Measurements from ENCODE around the gene THBS4.
A peak's percentile ranks its signal among the peaks of the same experiment; 100 is the strongest.

THBS4 gene

DNA sequence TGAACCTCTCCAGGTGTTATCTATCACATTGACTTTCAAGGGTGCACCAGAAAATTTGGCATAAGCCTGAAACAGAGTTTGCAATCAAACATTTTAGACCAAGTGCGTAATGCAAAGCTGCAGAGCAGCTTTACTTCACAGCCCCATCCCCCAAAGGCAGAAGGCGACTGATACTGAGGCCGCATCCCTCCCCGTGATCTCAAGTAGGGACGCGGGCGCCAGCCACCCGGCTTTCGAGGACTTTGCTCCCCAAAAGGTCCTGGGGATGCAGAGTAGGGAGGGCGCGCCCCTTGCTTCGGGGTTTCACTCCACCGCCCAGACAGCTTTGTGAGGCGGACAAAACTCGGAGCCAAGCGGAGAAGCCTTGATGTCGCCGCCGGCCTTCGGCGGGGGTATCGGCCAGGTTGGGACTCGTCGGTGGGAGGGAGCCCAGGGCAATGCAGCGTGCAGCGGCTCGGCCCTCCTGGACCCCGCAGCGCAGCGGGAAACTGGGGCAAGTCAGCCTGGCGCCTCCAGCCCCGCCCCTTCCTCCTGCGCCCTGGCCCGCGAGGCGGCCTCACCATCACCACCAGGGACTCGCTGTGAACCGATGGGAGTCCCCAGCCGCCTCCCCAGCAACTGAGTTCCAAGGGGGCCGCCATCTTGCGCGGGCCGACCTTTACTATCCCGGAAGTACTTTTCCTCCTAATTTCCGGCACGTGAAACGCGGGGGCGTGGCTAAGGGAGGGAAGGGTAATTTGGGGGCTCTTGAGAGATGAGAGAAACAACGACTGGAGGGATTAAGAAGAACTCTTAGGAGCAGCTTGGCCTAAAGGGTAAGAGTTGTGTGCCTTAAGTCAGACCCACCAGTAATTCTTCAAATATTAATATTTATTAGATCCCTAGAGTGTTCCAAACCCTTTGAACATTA, 44.3 kb upstream of the THBS4 start, which contains the start of gene MTX3 (continued):
- TF ChIP-seq, protein P1, sequence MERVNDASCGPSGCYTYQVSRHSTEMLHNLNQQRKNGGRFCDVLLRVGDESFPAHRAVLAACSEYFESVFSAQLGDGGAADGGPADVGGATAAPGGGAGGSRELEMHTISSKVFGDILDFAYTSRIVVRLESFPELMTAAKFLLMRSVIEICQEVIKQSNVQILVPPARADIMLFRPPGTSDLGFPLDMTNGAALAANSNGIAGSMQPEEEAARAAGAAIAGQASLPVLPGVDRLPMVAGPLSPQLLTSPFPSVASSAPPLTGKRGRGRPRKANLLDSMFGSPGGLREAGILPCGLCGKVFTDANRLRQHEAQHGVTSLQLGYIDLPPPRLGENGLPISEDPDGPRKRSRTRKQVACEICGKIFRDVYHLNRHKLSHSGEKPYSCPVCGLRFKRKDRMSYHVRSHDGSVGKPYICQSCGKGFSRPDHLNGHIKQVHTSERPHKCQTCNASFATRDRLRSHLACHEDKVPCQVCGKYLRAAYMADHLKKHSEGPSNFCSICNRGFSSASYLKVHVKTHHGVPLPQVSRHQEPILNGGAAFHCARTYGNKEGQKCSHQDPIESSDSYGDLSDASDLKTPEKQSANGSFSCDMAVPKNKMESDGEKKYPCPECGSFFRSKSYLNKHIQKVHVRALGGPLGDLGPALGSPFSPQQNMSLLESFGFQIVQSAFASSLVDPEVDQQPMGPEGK (tag by site-specific recombination; IDR thresholded peaks at IDR 0.05) = peak; percentile 78
- no peak for TF ChIP-seq ZNF624 (tag by site-specific recombination; IDR thresholded peaks at IDR 0.05)
- no peak for TF ChIP-seq ZNF785 (tag by site-specific recombination; IDR thresholded peaks at IDR 0.05)
- no peak for TF ChIP-seq ZNF350 (tag by site-specific recombination; IDR thresholded peaks at IDR 0.05)
- TF ChIP-seq ZNF791 (tag by site-specific recombination; IDR thresholded peaks at IDR 0.05) = no peak
- no peak for TF ChIP-seq ZNF169 (tag by site-specific recombination; IDR thresholded peaks at IDR 0.05)
- peak; percentile 38; the same call in 1 of the 2 replicates for TF ChIP-seq ZEB2 (tag by site-specific recombination; IDR thresholded peaks at IDR 0.05)
- 0 out of 2 replicates have a peak, but pooled peaks have one; percentile 41 for TF ChIP-seq ZNF394 (tag by site-specific recombination; IDR thresholded peaks at IDR 0.05; ENCODE audit: borderline replicate concordance)
- TF ChIP-seq ZNF302 (tag by site-specific recombination; IDR thresholded peaks at IDR 0.05; ENCODE audit: low read depth) = no peak
- TF ChIP-seq, protein P2, sequence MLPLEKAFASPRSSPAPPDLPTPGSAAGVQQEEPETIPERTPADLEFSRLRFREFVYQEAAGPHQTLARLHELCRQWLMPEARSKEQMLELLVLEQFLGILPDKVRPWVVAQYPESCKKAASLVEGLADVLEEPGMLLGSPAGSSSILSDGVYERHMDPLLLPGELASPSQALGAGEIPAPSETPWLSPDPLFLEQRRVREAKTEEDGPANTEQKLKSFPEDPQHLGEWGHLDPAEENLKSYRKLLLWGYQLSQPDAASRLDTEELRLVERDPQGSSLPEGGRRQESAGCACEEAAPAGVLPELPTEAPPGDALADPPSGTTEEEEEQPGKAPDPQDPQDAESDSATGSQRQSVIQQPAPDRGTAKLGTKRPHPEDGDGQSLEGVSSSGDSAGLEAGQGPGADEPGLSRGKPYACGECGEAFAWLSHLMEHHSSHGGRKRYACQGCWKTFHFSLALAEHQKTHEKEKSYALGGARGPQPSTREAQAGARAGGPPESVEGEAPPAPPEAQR (tag by site-specific recombination; IDR thresholded peaks at IDR 0.05) = no peak
- peak; percentile 69 for TF ChIP-seq SP7 (tag by site-specific recombination; IDR thresholded peaks at IDR 0.05)
- peak; percentile 60; the same call in 1 of the 2 replicates for TF ChIP-seq ZNF561 (tag by site-specific recombination; IDR thresholded peaks at IDR 0.05; ENCODE audit: borderline replicate concordance)
- no peak for TF ChIP-seq ZNF239 (tag by site-specific recombination; IDR thresholded peaks at IDR 0.05)
- peak; percentile 85 for TF ChIP-seq ZXDB (tag by site-specific recombination; IDR thresholded peaks at IDR 0.05)
- peak; percentile 59; the same call in 1 of the 2 replicates for TF ChIP-seq MZF1 (tag by site-specific recombination; IDR thresholded peaks at IDR 0.05; ENCODE audit: borderline replicate concordance)
- TF ChIP-seq ZNF501 (tag by site-specific recombination; IDR thresholded peaks at IDR 0.05) = peak; percentile 95
- TF ChIP-seq KLF10 (tag by site-specific recombination; IDR thresholded peaks at IDR 0.05) = 0 out of 2 replicates have a peak, but pooled peaks have one; percentile 31
- TF ChIP-seq, protein P3, sequence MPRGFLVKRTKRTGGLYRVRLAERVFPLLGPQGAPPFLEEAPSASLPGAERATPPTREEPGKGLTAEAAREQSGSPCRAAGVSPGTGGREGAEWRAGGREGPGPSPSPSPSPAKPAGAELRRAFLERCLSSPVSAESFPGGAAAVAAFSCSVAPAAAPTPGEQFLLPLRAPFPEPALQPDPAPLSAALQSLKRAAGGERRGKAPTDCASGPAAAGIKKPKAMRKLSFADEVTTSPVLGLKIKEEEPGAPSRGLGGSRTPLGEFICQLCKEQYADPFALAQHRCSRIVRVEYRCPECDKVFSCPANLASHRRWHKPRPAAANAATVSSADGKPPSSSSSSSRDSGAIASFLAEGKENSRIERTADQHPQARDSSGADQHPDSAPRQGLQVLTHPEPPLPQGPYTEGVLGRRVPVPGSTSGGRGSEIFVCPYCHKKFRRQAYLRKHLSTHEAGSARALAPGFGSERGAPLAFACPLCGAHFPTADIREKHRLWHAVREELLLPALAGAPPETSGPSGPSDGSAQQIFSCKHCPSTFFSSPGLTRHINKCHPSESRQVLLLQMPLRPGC (tag by site-specific recombination; IDR thresholded peaks at IDR 0.05) = no peak
- TF ChIP-seq GLIS2 (tag by site-specific recombination; IDR thresholded peaks at IDR 0.05) = peak; percentile 94
- peak; percentile 75 for TF ChIP-seq ZNF335 (tag by site-specific recombination; conservative IDR thresholded peaks at IDR 0.05)
- TF ChIP-seq ZNF140 (tag by site-specific recombination; IDR thresholded peaks at IDR 0.05) = no peak
- TF ChIP-seq ZNF473 (tag by site-specific recombination; IDR thresholded peaks at IDR 0.05) = no peak
- TF ChIP-seq ZNF449 (tag by site-specific recombination; IDR thresholded peaks at IDR 0.05) = no peak
- TF ChIP-seq TCF7L2 (IDR thresholded peaks at IDR 0.05; ENCODE audit: borderline replicate concordance, low read depth, low read length) = peak; percentile 76
- peak; percentile 92 for TF ChIP-seq ZBTB11 (tag by site-specific recombination; conservative IDR thresholded peaks at IDR 0.05; ENCODE audit: low read depth)
- no peak for TF ChIP-seq ZNF621 (tag by site-specific recombination; IDR thresholded peaks at IDR 0.05)
- no peak for TF ChIP-seq ZBTB6 (tag by site-specific recombination; IDR thresholded peaks at IDR 0.05)
- peak; percentile 54; the same call in 1 of the 2 replicates for TF ChIP-seq HOXD13 (CRISPR knock-in tag; IDR thresholded peaks at IDR 0.05; ENCODE audit: borderline replicate concordance)

All from HEK293 (cell line).